ENCODE results near the gene SAFB2.

- no peak for TF ChIP-seq EZH2 (IDR thresholded peaks at IDR 0.05)
- TF ChIP-seq POLR2A (IDR thresholded peaks at IDR 0.05; ENCODE audit: borderline replicate concordance, extremely low read depth, insufficient read depth, insufficient read length): no peak
Measured at GRCh38 chr19:5615756-5616327, 6.7 kb downstream of the SAFB2 start.
